ENCODE data around the gene C3orf20. TPM values are rescaled to one million over a fixed set of nuclear protein-coding genes. Genes with fewer than 3 reads are reported as not detected.

Gene C3orf20
- total and polyA plus RNA-seq, 9 of the 15 experiments (the other 6 are each of a cell fraction or from before 2014, with no cell fraction given), result 0.04 TPM; not detected in 8

GRCh38 chr3:14646589-14647413 is 28.1 kb upstream of the C3orf20 start (continued):
- TF ChIP-seq, protein P1, sequence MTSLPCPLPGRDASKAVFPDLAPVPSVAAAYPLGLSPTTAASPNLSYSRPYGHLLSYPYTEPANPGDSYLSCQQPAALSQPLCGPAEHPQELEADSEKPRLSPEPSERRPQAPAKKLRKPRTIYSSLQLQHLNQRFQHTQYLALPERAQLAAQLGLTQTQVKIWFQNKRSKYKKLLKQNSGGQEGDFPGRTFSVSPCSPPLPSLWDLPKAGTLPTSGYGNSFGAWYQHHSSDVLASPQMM (CRISPR knock-in tag; IDR thresholded peaks at IDR 0.05), result no peak
- TF ChIP-seq, protein P2, sequence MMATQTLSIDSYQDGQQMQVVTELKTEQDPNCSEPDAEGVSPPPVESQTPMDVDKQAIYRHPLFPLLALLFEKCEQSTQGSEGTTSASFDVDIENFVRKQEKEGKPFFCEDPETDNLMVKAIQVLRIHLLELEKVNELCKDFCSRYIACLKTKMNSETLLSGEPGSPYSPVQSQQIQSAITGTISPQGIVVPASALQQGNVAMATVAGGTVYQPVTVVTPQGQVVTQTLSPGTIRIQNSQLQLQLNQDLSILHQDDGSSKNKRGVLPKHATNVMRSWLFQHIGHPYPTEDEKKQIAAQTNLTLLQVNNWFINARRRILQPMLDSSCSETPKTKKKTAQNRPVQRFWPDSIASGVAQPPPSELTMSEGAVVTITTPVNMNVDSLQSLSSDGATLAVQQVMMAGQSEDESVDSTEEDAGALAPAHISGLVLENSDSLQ (IDR thresholded peaks at IDR 0.05), result peak; percentile 81
- TF ChIP-seq COPS2 (conservative IDR thresholded peaks at IDR 0.05) (no peak), CHD1 (IDR thresholded peaks at IDR 0.05; ENCODE audit: low read length) (no peak), ZNF79 (CRISPR knock-in tag; IDR thresholded peaks at IDR 0.05; ENCODE audit: low read depth) (no peak), TFAM (CRISPR knock-in tag; conservative IDR thresholded peaks at IDR 0.05) (no peak), EGR1 (conservative IDR thresholded peaks at IDR 0.05) (no peak), NCOR1 (IDR thresholded peaks at IDR 0.05) (no peak), ZBTB12 (CRISPR knock-in tag; IDR thresholded peaks at IDR 0.05) (peak; percentile 45; the same call in 1 of the 2 replicates), ZNF232 (CRISPR knock-in tag; IDR thresholded peaks at IDR 0.05) (no peak), NFYB (IDR thresholded peaks at IDR 0.05; ENCODE audit: extremely low read depth, insufficient read length) (no peak), ERF (CRISPR knock-in tag; IDR thresholded peaks at IDR 0.05) (no peak), PCBP2 (IDR thresholded peaks at IDR 0.05; ENCODE audit: low read depth, low read length, poor library complexity, severe bottlenecking) (no peak)
- TF ChIP-seq, protein P3, sequence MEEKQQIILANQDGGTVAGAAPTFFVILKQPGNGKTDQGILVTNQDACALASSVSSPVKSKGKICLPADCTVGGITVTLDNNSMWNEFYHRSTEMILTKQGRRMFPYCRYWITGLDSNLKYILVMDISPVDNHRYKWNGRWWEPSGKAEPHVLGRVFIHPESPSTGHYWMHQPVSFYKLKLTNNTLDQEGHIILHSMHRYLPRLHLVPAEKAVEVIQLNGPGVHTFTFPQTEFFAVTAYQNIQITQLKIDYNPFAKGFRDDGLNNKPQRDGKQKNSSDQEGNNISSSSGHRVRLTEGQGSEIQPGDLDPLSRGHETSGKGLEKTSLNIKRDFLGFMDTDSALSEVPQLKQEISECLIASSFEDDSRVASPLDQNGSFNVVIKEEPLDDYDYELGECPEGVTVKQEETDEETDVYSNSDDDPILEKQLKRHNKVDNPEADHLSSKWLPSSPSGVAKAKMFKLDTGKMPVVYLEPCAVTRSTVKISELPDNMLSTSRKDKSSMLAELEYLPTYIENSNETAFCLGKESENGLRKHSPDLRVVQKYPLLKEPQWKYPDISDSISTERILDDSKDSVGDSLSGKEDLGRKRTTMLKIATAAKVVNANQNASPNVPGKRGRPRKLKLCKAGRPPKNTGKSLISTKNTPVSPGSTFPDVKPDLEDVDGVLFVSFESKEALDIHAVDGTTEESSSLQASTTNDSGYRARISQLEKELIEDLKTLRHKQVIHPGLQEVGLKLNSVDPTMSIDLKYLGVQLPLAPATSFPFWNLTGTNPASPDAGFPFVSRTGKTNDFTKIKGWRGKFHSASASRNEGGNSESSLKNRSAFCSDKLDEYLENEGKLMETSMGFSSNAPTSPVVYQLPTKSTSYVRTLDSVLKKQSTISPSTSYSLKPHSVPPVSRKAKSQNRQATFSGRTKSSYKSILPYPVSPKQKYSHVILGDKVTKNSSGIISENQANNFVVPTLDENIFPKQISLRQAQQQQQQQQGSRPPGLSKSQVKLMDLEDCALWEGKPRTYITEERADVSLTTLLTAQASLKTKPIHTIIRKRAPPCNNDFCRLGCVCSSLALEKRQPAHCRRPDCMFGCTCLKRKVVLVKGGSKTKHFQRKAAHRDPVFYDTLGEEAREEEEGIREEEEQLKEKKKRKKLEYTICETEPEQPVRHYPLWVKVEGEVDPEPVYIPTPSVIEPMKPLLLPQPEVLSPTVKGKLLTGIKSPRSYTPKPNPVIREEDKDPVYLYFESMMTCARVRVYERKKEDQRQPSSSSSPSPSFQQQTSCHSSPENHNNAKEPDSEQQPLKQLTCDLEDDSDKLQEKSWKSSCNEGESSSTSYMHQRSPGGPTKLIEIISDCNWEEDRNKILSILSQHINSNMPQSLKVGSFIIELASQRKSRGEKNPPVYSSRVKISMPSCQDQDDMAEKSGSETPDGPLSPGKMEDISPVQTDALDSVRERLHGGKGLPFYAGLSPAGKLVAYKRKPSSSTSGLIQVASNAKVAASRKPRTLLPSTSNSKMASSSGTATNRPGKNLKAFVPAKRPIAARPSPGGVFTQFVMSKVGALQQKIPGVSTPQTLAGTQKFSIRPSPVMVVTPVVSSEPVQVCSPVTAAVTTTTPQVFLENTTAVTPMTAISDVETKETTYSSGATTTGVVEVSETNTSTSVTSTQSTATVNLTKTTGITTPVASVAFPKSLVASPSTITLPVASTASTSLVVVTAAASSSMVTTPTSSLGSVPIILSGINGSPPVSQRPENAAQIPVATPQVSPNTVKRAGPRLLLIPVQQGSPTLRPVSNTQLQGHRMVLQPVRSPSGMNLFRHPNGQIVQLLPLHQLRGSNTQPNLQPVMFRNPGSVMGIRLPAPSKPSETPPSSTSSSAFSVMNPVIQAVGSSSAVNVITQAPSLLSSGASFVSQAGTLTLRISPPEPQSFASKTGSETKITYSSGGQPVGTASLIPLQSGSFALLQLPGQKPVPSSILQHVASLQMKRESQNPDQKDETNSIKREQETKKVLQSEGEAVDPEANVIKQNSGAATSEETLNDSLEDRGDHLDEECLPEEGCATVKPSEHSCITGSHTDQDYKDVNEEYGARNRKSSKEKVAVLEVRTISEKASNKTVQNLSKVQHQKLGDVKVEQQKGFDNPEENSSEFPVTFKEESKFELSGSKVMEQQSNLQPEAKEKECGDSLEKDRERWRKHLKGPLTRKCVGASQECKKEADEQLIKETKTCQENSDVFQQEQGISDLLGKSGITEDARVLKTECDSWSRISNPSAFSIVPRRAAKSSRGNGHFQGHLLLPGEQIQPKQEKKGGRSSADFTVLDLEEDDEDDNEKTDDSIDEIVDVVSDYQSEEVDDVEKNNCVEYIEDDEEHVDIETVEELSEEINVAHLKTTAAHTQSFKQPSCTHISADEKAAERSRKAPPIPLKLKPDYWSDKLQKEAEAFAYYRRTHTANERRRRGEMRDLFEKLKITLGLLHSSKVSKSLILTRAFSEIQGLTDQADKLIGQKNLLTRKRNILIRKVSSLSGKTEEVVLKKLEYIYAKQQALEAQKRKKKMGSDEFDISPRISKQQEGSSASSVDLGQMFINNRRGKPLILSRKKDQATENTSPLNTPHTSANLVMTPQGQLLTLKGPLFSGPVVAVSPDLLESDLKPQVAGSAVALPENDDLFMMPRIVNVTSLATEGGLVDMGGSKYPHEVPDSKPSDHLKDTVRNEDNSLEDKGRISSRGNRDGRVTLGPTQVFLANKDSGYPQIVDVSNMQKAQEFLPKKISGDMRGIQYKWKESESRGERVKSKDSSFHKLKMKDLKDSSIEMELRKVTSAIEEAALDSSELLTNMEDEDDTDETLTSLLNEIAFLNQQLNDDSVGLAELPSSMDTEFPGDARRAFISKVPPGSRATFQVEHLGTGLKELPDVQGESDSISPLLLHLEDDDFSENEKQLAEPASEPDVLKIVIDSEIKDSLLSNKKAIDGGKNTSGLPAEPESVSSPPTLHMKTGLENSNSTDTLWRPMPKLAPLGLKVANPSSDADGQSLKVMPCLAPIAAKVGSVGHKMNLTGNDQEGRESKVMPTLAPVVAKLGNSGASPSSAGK (IDR thresholded peaks at IDR 0.05), result peak; percentile 92
